ENCODE measurements around the gene ARHGDIB.

ARHGDIB gene

DNA sequence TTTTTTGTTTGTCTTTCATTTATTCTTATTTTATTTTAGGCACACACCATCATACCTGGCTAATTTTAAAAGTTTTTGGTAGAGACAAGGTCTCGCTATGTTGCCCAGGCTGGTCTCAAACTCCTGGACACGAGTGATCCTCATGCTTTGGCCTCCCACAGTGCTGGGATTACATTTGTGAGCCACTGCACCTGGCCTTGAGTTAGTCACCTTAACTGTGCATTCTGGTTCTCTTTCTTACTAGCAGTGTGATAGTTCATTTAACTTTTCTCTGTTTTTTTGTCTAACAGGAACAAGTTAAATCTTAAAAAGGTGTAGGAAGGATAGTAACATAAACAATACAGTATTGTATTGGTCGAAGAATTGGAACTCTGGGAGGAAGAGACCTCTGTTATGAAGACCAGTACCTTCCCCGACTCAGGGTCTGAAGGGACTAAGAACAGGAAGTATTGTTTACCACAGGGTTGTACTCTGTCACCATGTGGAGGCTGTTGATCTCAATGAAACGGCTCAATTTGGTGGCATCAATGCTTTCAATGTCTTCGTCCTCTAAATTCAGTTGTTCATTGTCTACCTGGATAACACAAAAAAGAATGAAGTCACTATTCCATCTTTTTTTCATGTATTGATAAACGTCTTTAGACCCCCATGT, 40.8 kb downstream of the ARHGDIB start:
- peak; percentile 12 to 51 (median 40) for DNase-seq
- H3K27me3 ChIP-seq (replicated peaks in 2 of 5; ENCODE audit: control insufficient read depth in 4 of 5, insufficient read depth in 5 of 5, low read length in 4 of 5) = no peaks in the 10 kb centered on the region
- H3K4me3 ChIP-seq (ENCODE audit: control insufficient read depth in 1 of 7, extremely low read depth in 1 of 7, insufficient read depth in 4 of 7, low read depth in 2 of 7, low read length in 6 of 7) = no peak overlapping the region
- H3K36me3 ChIP-seq (ENCODE audit: control insufficient read depth in 4 of 4, insufficient read depth in 4 of 4, low read length in 3 of 4) = peaks cover 0 to 31% (median 11%) of the 10 kb centered on the region in 4 experiments
- WGBS (ENCODE audit: insufficient coverage) = 58% methylated on average over 5 of the region's 7 CpGs
- H3K9me3 ChIP-seq (ENCODE audit: control extremely low read depth in 1 of 5, control insufficient read depth in 4 of 5, insufficient read depth in 2 of 5, low read depth in 1 of 5, low read length in 4 of 5) = no peaks in the 10 kb centered on the region
- H3K27ac ChIP-seq (ENCODE audit: insufficient read depth in 1 of 2, low read depth in 1 of 2, low read length in 2 of 2, poor library complexity in 1 of 2, severe bottlenecking in 2 of 2) = no peak overlapping the region
- H3K4me1 ChIP-seq (ENCODE audit: control extremely low read depth in 1 of 4, control insufficient read depth in 4 of 4, insufficient read depth in 4 of 4, low read length in 3 of 4) = peaks cover 0 to 12% (median 6%) of the 10 kb centered on the region in 4 experiments
- ChIA-PET POLR2A (no interaction called here), CTCF (interaction anchor here (0.9 to 2.3 kb wide), 3 partner anchors 17 to 75 kb away, joined by 4 to 7 read pairs (median 6); no protein-coding TSS in a partner anchor)

DNA sequence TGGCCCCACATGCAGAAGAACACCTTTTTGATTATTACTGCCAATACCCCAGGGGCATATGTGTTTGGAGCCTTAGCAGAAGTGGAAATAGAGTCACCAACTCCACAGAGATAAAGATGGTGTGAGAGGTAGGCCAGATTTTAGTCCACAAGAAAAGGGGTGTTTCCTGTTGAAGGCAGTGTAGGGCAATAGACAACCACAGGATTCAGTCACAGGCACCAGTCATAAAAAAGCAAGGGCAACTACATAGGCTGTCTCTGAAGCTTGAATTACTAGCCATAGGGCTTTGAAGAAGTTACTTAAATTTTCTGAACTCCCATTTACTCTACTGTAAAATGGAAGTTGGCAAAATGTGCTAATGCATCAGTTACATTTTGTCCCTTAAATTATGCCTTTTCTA, 41.9 kb downstream of the ARHGDIB start:
- H3K4me1 ChIP-seq (ENCODE audit: control extremely low read depth in 1 of 4, control insufficient read depth in 4 of 4, insufficient read depth in 4 of 4, low read length in 3 of 4) = peaks cover 0 to 12% (median 6%) of the 10 kb centered on the region in 4 experiments
- peaks cover under 1 to 37% (median 13%) of the 10 kb centered on the region in 4 experiments for H3K36me3 ChIP-seq (ENCODE audit: control insufficient read depth in 4 of 4, insufficient read depth in 4 of 4, low read length in 3 of 4)
- no peak overlapping the region for H3K27ac ChIP-seq (ENCODE audit: insufficient read depth in 1 of 2, low read depth in 1 of 2, low read length in 2 of 2, poor library complexity in 1 of 2, severe bottlenecking in 2 of 2)
- H3K9me3 ChIP-seq (ENCODE audit: control extremely low read depth in 1 of 5, control insufficient read depth in 4 of 5, insufficient read depth in 2 of 5, low read depth in 1 of 5, low read length in 4 of 5) = no peaks in the 10 kb centered on the region
- no peak overlapping the region for H3K4me3 ChIP-seq (ENCODE audit: control insufficient read depth in 1 of 7, extremely low read depth in 1 of 7, insufficient read depth in 4 of 7, low read depth in 2 of 7, low read length in 6 of 7)
- POLR2A ChIA-PET = no interaction called here
- no peak for DNase-seq
- no peaks in the 10 kb centered on the region for H3K27me3 ChIP-seq (replicated peaks in 2 of 5; ENCODE audit: control insufficient read depth in 4 of 5, insufficient read depth in 5 of 5, low read length in 4 of 5)
- CTCF ChIA-PET = interaction anchor here (1.1 kb wide), 1 partner anchor 25 kb away, joined by 3 read pairs; no protein-coding TSS in a partner anchor

DNA sequence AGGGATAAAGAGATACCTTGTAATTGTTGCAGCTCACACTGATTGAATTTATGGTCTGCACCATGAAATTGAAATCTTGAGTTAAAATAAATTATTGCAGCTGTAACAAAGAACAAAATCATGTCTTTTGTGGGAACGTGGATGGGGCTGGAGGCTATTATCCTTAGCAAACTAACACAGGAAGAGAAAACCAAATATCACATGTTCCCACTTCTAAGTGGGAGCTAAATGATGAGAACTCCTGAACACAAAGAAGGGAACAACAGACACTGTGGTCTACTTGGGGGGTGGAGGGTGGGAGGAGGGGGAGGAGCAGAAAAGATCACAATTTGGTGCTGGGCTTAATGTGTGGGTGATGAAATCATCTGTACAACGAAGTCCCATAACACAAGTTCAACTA, 45.7 kb downstream of the ARHGDIB start:
- Histone ChIP-seq H3K27me3 (replicated peaks in 2 of 5; ENCODE audit: control insufficient read depth in 4 of 5, insufficient read depth in 5 of 5, low read length in 4 of 5) (no peaks in the 10 kb centered on the region), H3K36me3 (ENCODE audit: control insufficient read depth in 4 of 4, insufficient read depth in 4 of 4, low read length in 3 of 4) (peaks cover 8 to 52% (median 17%) of the 10 kb centered on the region in 4 experiments), H3K27ac (ENCODE audit: insufficient read depth in 1 of 2, low read depth in 1 of 2, low read length in 2 of 2, poor library complexity in 1 of 2, severe bottlenecking in 2 of 2) (no peak overlapping the region), H3K4me1 (ENCODE audit: control extremely low read depth in 1 of 4, control insufficient read depth in 4 of 4, insufficient read depth in 4 of 4, low read length in 3 of 4) (peaks cover 0 to 11% (median 2%) of the 10 kb centered on the region in 4 experiments), H3K9me3 (ENCODE audit: control extremely low read depth in 1 of 5, control insufficient read depth in 4 of 5, insufficient read depth in 2 of 5, low read depth in 1 of 5, low read length in 4 of 5) (peaks cover 0 to 10% (median 0%) of the 10 kb centered on the region in 5 experiments), H3K4me3 (ENCODE audit: control insufficient read depth in 1 of 7, extremely low read depth in 1 of 7, insufficient read depth in 4 of 7, low read depth in 2 of 7, low read length in 6 of 7) (no peak overlapping the region)
- ChIA-PET POLR2A (no interaction called here), CTCF (no interaction called here)
- no CpG with 5 or more reads among the region's 2 CpGs for WGBS (ENCODE audit: insufficient coverage)
- no peak for DNase-seq

DNA sequence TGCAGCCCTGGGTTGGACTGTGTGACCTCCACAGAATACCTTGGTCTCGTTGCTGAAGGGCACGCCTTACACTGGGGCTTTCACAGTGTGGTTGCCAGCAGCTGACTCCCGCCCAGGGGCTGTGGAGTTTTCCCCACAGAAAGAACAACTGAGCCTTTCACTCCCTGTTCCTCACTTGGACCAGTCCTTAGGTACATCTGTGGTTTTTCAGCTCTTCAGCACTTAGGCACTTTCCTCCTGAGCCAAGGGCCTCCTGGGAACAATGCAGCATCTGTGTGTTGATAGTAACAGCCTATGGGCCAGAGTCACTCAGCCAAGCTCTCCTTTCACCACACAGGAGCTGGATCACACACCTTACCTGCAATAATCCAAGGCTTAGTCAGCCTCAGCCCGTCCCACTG, 48.0 kb downstream of the ARHGDIB start:
- peaks cover 0 to 10% (median 0%) of the 10 kb centered on the region in 5 experiments for H3K9me3 ChIP-seq (ENCODE audit: control extremely low read depth in 1 of 5, control insufficient read depth in 4 of 5, insufficient read depth in 2 of 5, low read depth in 1 of 5, low read length in 4 of 5)
- 98% methylated on average over 4 of the region's 4 CpGs for WGBS (ENCODE audit: insufficient coverage)
- ChIA-PET POLR2A (no interaction called here), CTCF (interaction anchor here (1.1 to 1.5 kb wide), 3 partner anchors 18 to 26 kb away, joined by 3 to 8 read pairs (median 3); no protein-coding TSS in a partner anchor)
- DNase-seq = no peak
- no peak overlapping the region for H3K27ac ChIP-seq (ENCODE audit: insufficient read depth in 1 of 2, low read depth in 1 of 2, low read length in 2 of 2, poor library complexity in 1 of 2, severe bottlenecking in 2 of 2)
- peaks cover 0 to 9% (median 0%) of the 10 kb centered on the region in 4 experiments for H3K4me1 ChIP-seq (ENCODE audit: control extremely low read depth in 1 of 4, control insufficient read depth in 4 of 4, insufficient read depth in 4 of 4, low read length in 3 of 4)
- no peaks in the 10 kb centered on the region for H3K27me3 ChIP-seq (replicated peaks in 2 of 5; ENCODE audit: control insufficient read depth in 4 of 5, insufficient read depth in 5 of 5, low read length in 4 of 5)
- peaks cover 8 to 43% (median 16%) of the 10 kb centered on the region in 4 experiments for H3K36me3 ChIP-seq (ENCODE audit: control insufficient read depth in 4 of 4, insufficient read depth in 4 of 4, low read length in 3 of 4)
- H3K4me3 ChIP-seq (ENCODE audit: control insufficient read depth in 1 of 7, extremely low read depth in 1 of 7, insufficient read depth in 4 of 7, low read depth in 2 of 7, low read length in 6 of 7) = no peak overlapping the region

DNA sequence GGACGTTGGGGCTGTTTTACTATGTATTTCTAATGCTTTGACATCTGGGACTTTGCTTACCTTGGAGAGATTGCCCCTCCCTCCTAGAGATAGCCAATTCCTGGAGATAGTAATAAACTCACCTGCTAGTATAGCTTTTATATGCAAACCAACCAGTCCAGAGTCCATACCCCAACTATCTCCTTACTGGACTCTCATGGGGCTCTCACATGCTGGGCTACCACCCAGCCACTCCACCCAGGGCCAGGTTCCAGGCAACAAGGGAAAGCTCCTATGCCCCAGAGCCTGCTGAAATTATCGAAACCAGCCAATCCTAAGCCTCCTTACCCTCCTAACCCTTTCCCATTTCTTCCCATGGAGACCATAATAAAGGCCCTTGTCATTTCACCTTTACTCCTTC, 50.3 kb downstream of the ARHGDIB start:
- DNase-seq = no peak
- ChIA-PET POLR2A (no interaction called here), CTCF (interaction anchor here (1.4 kb wide), 1 partner anchor 25 kb away, joined by 3 read pairs; no protein-coding TSS in a partner anchor)
- peaks cover 0 to 10% (median 0%) of the 10 kb centered on the region in 5 experiments for H3K9me3 ChIP-seq (ENCODE audit: control extremely low read depth in 1 of 5, control insufficient read depth in 4 of 5, insufficient read depth in 2 of 5, low read depth in 1 of 5, low read length in 4 of 5)
- peaks cover 0 to 9% (median 0%) of the 10 kb centered on the region in 4 experiments for H3K4me1 ChIP-seq (ENCODE audit: control extremely low read depth in 1 of 4, control insufficient read depth in 4 of 4, insufficient read depth in 4 of 4, low read length in 3 of 4)
- peaks cover 5 to 25% (median 7%) of the 10 kb centered on the region in 4 experiments for H3K36me3 ChIP-seq (ENCODE audit: control insufficient read depth in 4 of 4, insufficient read depth in 4 of 4, low read length in 3 of 4)
- WGBS (ENCODE audit: insufficient coverage) = 50% methylated on average over 1 of the region's 2 CpGs
- no peaks in the 10 kb centered on the region for H3K27me3 ChIP-seq (replicated peaks in 2 of 5; ENCODE audit: control insufficient read depth in 4 of 5, insufficient read depth in 5 of 5, low read length in 4 of 5)
- no peak overlapping the region for H3K4me3 ChIP-seq (ENCODE audit: control insufficient read depth in 1 of 7, extremely low read depth in 1 of 7, insufficient read depth in 4 of 7, low read depth in 2 of 7, low read length in 6 of 7)
- H3K27ac ChIP-seq (ENCODE audit: insufficient read depth in 1 of 2, low read depth in 1 of 2, low read length in 2 of 2, poor library complexity in 1 of 2, severe bottlenecking in 2 of 2) = no peak overlapping the region

DNA sequence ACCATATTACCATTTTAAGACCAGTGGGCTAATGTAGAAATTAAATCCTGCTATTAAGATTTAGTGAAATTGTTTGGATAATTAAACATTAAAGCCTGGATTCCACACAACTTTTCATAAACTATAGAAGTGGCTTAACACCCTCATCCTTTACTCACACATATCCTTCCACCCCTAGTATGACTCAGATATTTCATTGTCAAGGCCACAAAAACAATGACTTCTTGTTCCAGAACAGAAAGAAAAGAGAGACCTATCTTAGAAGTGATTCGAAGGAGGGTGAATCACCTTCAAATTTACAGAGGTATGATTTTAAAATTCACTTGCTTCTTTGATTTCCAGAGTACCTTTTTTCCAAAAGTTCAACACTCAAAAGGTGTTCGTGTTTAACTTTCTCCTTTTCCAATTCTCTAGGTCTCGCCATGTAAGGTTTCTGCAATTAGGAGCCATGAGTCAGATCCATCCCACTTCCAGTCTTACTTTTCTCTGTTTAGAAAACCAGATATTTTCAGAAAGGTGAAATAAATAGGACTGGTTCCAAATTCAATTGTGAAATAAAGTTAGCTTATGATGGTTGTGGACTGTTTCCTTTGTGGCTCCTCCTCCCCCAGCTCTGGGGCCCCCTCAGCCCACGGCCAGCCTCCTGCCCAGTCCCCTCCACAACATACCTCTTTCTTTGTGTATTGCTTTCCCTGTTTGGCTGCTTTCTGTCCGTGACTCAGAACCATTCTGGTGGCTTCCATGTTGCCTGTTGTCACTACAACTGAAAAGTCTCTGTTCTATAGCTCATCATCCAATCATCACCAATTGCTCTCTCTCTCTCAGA, 51.1 kb downstream of the ARHGDIB start:
- Histone ChIP-seq H3K4me1 (ENCODE audit: control extremely low read depth in 1 of 4, control insufficient read depth in 4 of 4, insufficient read depth in 4 of 4, low read length in 3 of 4) (peaks cover 0 to 9% (median under 1%) of the 10 kb centered on the region in 4 experiments), H3K9me3 (ENCODE audit: control extremely low read depth in 1 of 5, control insufficient read depth in 4 of 5, insufficient read depth in 2 of 5, low read depth in 1 of 5, low read length in 4 of 5) (peaks cover 0 to 10% (median 0%) of the 10 kb centered on the region in 5 experiments), H3K4me3 (ENCODE audit: control insufficient read depth in 1 of 7, extremely low read depth in 1 of 7, insufficient read depth in 4 of 7, low read depth in 2 of 7, low read length in 6 of 7) (no peak overlapping the region), H3K27me3 (replicated peaks in 2 of 5; ENCODE audit: control insufficient read depth in 4 of 5, insufficient read depth in 5 of 5, low read length in 4 of 5) (no peaks in the 10 kb centered on the region), H3K36me3 (ENCODE audit: control insufficient read depth in 4 of 4, insufficient read depth in 4 of 4, low read length in 3 of 4) (peaks cover 5 to 20% (median 7%) of the 10 kb centered on the region in 4 experiments), H3K27ac (ENCODE audit: insufficient read depth in 1 of 2, low read depth in 1 of 2, low read length in 2 of 2, poor library complexity in 1 of 2, severe bottlenecking in 2 of 2) (no peak overlapping the region)
- 83% methylated on average over 4 of the region's 5 CpGs for WGBS (ENCODE audit: insufficient coverage)
- peak in 2 of 3 donors; percentile 26 for DNase-seq
- POLR2A ChIA-PET = no interaction called here
- CTCF ChIA-PET = interaction anchor here (1.4 kb wide), 2 partner anchors 26 to 85 kb away, joined by 3 read pairs; no protein-coding TSS in a partner anchor
